Heart left ventricle (tissue), 16 donors: ENCODE results near the gene MAP3K9. TPM values are rescaled to one million over a fixed set of nuclear protein-coding genes. Genes with fewer than 3 reads are reported as not detected.

ENCODE experiments used
- ATAC-seq, 4 donors: fragments of 200-7000 bp; cut with Tn5 transposase; one replicate each; pipeline ENCODE4 v1.9.1; 2020 to 2022; ENCODE audit warnings: moderate library complexity in 4 of 4, mild to moderate bottlenecking in 3 of 4, moderate number of reproducible peaks in 1 of 4
- DNase-seq, 5 donors: peaks; one replicate each; pipeline ENCODE4 v3.0.0-alpha.2; 2020
- H3K27ac ChIP-seq, 12 donors: fragments of 200-600 bp; sonication (generic) in 4 of 12; one replicate each; pipeline versions ENCODE4 v1.5.0 to v1.8.0; 2016 to 2022; ENCODE audit warnings: mild to moderate bottlenecking in 2 of 12
- H3K27me3 ChIP-seq, 9 donors: fragments of 200-600 bp; sonication (generic) in 2 of 9; one replicate each; pipeline versions ENCODE4 v1.5.1 to v1.8.0; 2016 to 2022; ENCODE audit warnings: mild to moderate bottlenecking in 3 of 9
- H3K36me3 ChIP-seq, 9 donors: fragments of 200-600 bp; sonication (generic) in 2 of 9; one replicate each; pipeline versions ENCODE4 v1.5.0 to v1.8.0; 2018 to 2022; ENCODE audit warnings: mild to moderate bottlenecking in 2 of 9
- H3K4me1 ChIP-seq, 12 donors: fragments of 200-600 bp; sonication (generic) in 4 of 12; one replicate each; pipeline versions ENCODE4 v1.5.0 to v1.8.0; 2016 to 2022; ENCODE audit warnings: mild to moderate bottlenecking in 3 of 12
- H3K4me3 ChIP-seq, 12 donors: fragments of 200-600 bp; sonication (generic) in 4 of 12; one replicate each; pipeline versions ENCODE4 v1.5.0 to v1.8.0; 2017 to 2022; ENCODE audit warnings: mild to moderate bottlenecking in 9 of 12, moderate library complexity in 4 of 12
- H3K9me3 ChIP-seq, 12 donors: fragments of 200-600 bp; sonication (generic) in 4 of 12; one replicate each; pipeline versions ENCODE4 v1.5.0 to v1.8.0; 2016 to 2022; ENCODE audit warnings: mild to moderate bottlenecking in 1 of 12
- CTCF ChIP-seq, 12 donors: fragments of 200-600 bp; sonication (generic) in 4 of 12; IDR thresholded peaks; one replicate each; pipeline versions ENCODE4 v1.5.0 to v1.8.0; 2018 to 2022; ENCODE audit warnings: antibody characterized with exemption in 12 of 12, mild to moderate bottlenecking in 5 of 12
- POLR2A ChIP-seq, 2 donors: fragments of 450-650 bp; IDR thresholded peaks; one replicate each; pipeline ENCODE4 v1.6.1; 2017; ENCODE audit warnings: antibody characterized with exemption in 2 of 2, mild to moderate bottlenecking in 2 of 2, moderate library complexity in 2 of 2
- WGBS, 4 donors: extraction: QIAGEN DNeasy Blood & Tissue Kit in 2 of 4; methylation state at CpG; one replicate each; pipeline versions ENCODE4 v1.1.5 to v1.1.7; 2013 to 2018; 5-methylcytosine and 5-hydroxymethylcytosine counted together
- intact Hi-C, 10 donors: fragments of 100-400 bp; cut with DNase I; formaldehyde crosslinking; loops; one replicate each; pipeline versions ENCODE4 v1.11.1 to v1.14.2; 2022
- long read RNA-seq, 3 donors: library from polyadenylated mRNA; unstranded; transcript quantifications; one replicate each; pipeline ENCODE4 v2.0.0, GENCODE V29; 2020 to 2021
- polyA plus RNA-seq, 2 donors: library from polyadenylated mRNA; stranded (reverse); fragments of 200-250 nt; gene quantifications; one replicate each; pipeline ENCODE4 v1.2.3, GENCODE V29; 2013
- total RNA-seq, 9 donors: library from RNA; depleted of rRNA in 2 of 9; stranded (reverse); fragments of >200 nt in 2 of 9; fragmentation: NEBNext Ultra II Directional in 3 of 9; extraction: Animal tissue kit (Norgen Biotek cat#: 25700) in 3 of 9; gene quantifications; one replicate each; pipeline versions ENCODE4 v1.1.0 to v1.2.4, GENCODE V29; 2016 to 2023
- donor health status: ischemic (EF 13 %, LVEDD 7.1; RV severe dilation, severe dysfunction).
- donor health status: healthy with polysubstance abuse.
- donor health status: DM: no; HTN: yes; CAD: no.
- donor health status: DM: no; HTN: no; CAD: no.
- donor health status: ischemic (EF 25% LVEDD 6.9; RV normal size, moderate dysfunction).
- donor health status: ischemic (EF 25% LVEDD 5.7; RV mildly dilated, moderate dysfunction).
- donor health status: healthy.
- donor health status: DM: yes; HTN: yes; CAD: no.
- donor health status: ischemic (EF 35%, LVEDD 5.7; RV mildly dilated, moderate dysfunction).
- donor health status: nonischemic (EF 11% LVEDD 7.7; RV severe dilation, severe dysfunction).
- donor health status: DM: yes; HTN: yes; CAD: no.
- donor health status: PGD.
- donor health status: ischemic (EF 29% LVEDD 5.4; RV normal size, mild dysfunction).
- donor health status: nonischemic (EF 23%, LVEDD 6.1; RV moderate dilation, normal function).

MAP3K9 gene
- total RNA-seq (1 to 10 TPM; 1.2 to 2.8 (median 1.7) TPM), polyA plus RNA-seq (1 to 10 TPM in 1 of 2 donors, under 1 TPM in 1; 0.91 to 3.8 TPM)
- long read RNA-seq, donor 1, result 0 reads
- long read RNA-seq, donor 2, result 0 reads
- long read RNA-seq, donor 3, partial matches to known transcripts, result 2 of 2 reads
- long read RNA-seq, donor 3, other reads (novel, unspliced or antisense), result 0 of 2 reads

GRCh38 chr14:70809225-70810219 is at the start of gene MAP3K9:
MAP3K9 (minus strand) TSS chr14:70809513; CDS start chr14:70809171, 342 bp downstream.
- Histone ChIP-seq H3K4me3 (peak within 1 kb of the TSS; percentile 38 to 94 (median 74)), H3K9me3 (no peaks in the 10 kb centered on the region), H3K4me1 (peaks cover 0 to 22% (median 6%) of the 10 kb centered on the region in 12 donors), H3K27me3 (peaks cover 0 to 35% (median 20%) of the 10 kb centered on the region in 9 donors), H3K36me3 (no peaks in the 10 kb centered on the region), H3K27ac (peak within 1 kb of the TSS in 7 of 12 donors; percentile 24 to 75 (median 50))
- 1 to 7% (median 4%) methylated on average over 11 to 89 of the region's 89 CpGs for WGBS, 4 donors
- DNase-seq (peak; percentile 84 to 93 (median 91)), ATAC-seq (peak; percentile 98)
- TF ChIP-seq POLR2A (IDR thresholded peaks at IDR 0.05) (peak in 1 of 2 donors; percentile 14), CTCF (IDR thresholded peaks at IDR 0.05) (no peak)
- intact Hi-C loops, result loop anchor here in 3 of 10 donors (10.0 kb wide), 3 partner anchors 95 to 995 kb away; no protein-coding TSS in a partner anchor

- Histone ChIP-seq H3K9me3 (no peaks in the 10 kb centered on the region), H3K4me3 (no peak overlapping the region), H3K4me1 (no peaks in the 10 kb centered on the region), H3K36me3 (no peaks in the 10 kb centered on the region), H3K27ac (no peak overlapping the region), H3K27me3 (no peaks in the 10 kb centered on the region)
- DNase-seq (no peak), ATAC-seq (no peak)
- intact Hi-C loops, result no loop called here
- WGBS, 4 donors, result 79 to 86% (median 83%) methylated on average over 5 of the region's 5 CpGs
- TF ChIP-seq POLR2A (IDR thresholded peaks at IDR 0.05), result no peak
- TF ChIP-seq CTCF (IDR thresholded peaks at IDR 0.05), result no peak
Observed at GRCh38 chr14:70858641-70859040, 49.3 kb upstream of the MAP3K9 start.

GRCh38 chr14:70857496-70857890 is 48.2 kb upstream of the MAP3K9 start:
- ATAC-seq (no peak), DNase-seq (no peak)
- Histone ChIP-seq H3K36me3 (no peaks in the 10 kb centered on the region), H3K4me3 (no peak overlapping the region), H3K27ac (no peak overlapping the region), H3K27me3 (no peaks in the 10 kb centered on the region), H3K9me3 (no peaks in the 10 kb centered on the region), H3K4me1 (no peaks in the 10 kb centered on the region)
- intact Hi-C loops, result no loop called here
- 81 to 95% (median 92%) methylated on average over 2 of the region's 2 CpGs for whole genome bisulfite sequencing, 4 donors
- TF ChIP-seq POLR2A (IDR thresholded peaks at IDR 0.05) (no peak), CTCF (IDR thresholded peaks at IDR 0.05) (no peak)
